Measurements from ENCODE around the gene HCFC1R1. TPM values are rescaled to one million over a fixed set of nuclear protein-coding genes. Genes with fewer than 3 reads are reported as not detected.
"Not testable (repeated sequence)": the region's sequence is repeated elsewhere in the genome, so short reads cannot be mapped to it uniquely, and the experiment has no call there.

Gene HCFC1R1
- polyA plus RNA-seq, 1 experiment = 51.6 TPM

GRCh38 chr16:3070608-3071111, 46.9 kb upstream of the HCFC1R1 start:
- POLR2A ChIA-PET = no interaction called here
- Histone ChIP-seq H3K9me3 (ENCODE audit: control insufficient read depth, insufficient read depth, low read length) (no peaks in the 10 kb centered on the region), H3K27ac (ENCODE audit: low read depth, low read length) (no peak overlapping the region), H3K27me3 (ENCODE audit: control insufficient read depth, insufficient read depth, low read length) (no peaks in the 10 kb centered on the region), H3K4me3 (ENCODE audit: low read depth, low read length) (no peak overlapping the region)
- no peak for TF ChIP-seq CTCF (IDR thresholded peaks at IDR 0.05; ENCODE audit: low read depth, low read length)
- no peak for DNase-seq (ENCODE audit: low read depth, low spot score)
- CTCF ChIA-PET = no interaction called here

GRCh38 chr16:3069146-3069545, 45.4 kb upstream of the HCFC1R1 start:
- DNase-seq (ENCODE audit: low read depth, low spot score); POLR2A ChIA-PET; H3K9me3 ChIP-seq (ENCODE audit: control insufficient read depth, insufficient read depth, low read length); H3K27ac ChIP-seq (ENCODE audit: low read depth, low read length); CTCF ChIA-PET; H3K27me3 ChIP-seq (ENCODE audit: control insufficient read depth, insufficient read depth, low read length); H3K4me3 ChIP-seq (ENCODE audit: low read depth, low read length): not testable (repeated sequence)

- Histone ChIP-seq H3K9me3 (ENCODE audit: control insufficient read depth, insufficient read depth, low read length) (no peaks in the 10 kb centered on the region), H3K27ac (ENCODE audit: low read depth, low read length) (no peak overlapping the region), H3K4me3 (ENCODE audit: low read depth, low read length) (no peak overlapping the region), H3K27me3 (ENCODE audit: control insufficient read depth, insufficient read depth, low read length) (no peaks in the 10 kb centered on the region)
- ChIA-PET CTCF (no interaction called here), POLR2A (interaction anchor here (0.5 kb wide), 1 partner anchor 1390 kb away, joined by 5 read pairs; no protein-coding TSS in a partner anchor)
- no peak for DNase-seq (ENCODE audit: low read depth, low spot score)
- no peak for TF ChIP-seq CTCF (IDR thresholded peaks at IDR 0.05; ENCODE audit: low read depth, low read length)
These were observed 44.7 kb upstream of the HCFC1R1 start for GRCh38 chr16:3068487-3068886.

GRCh38 chr16:3066440-3066748, 42.7 kb upstream of the HCFC1R1 start:
- CTCF ChIA-PET = interaction anchor here (1.1 kb wide), 1 partner anchor 35 kb away, joined by 3 read pairs; no protein-coding TSS in a partner anchor
- H3K9me3 ChIP-seq (ENCODE audit: control insufficient read depth, insufficient read depth, low read length) = no peaks in the 10 kb centered on the region
- no peak overlapping the region for H3K27ac ChIP-seq (ENCODE audit: low read depth, low read length)
- POLR2A ChIA-PET = no interaction called here
- DNase-seq (ENCODE audit: low read depth, low spot score) = no peak
- peak overlapping the region; percentile 51 for H3K4me3 ChIP-seq (ENCODE audit: low read depth, low read length)
- H3K27me3 ChIP-seq (ENCODE audit: control insufficient read depth, insufficient read depth, low read length) = no peaks in the 10 kb centered on the region
- no peak for TF ChIP-seq CTCF (IDR thresholded peaks at IDR 0.05; ENCODE audit: low read depth, low read length)

- DNase-seq (ENCODE audit: low read depth, low spot score) = no peak
- no peaks in the 10 kb centered on the region for H3K27me3 ChIP-seq (ENCODE audit: control insufficient read depth, insufficient read depth, low read length)
- H3K9me3 ChIP-seq (ENCODE audit: control insufficient read depth, insufficient read depth, low read length) = no peaks in the 10 kb centered on the region
- no peak for TF ChIP-seq CTCF (IDR thresholded peaks at IDR 0.05; ENCODE audit: low read depth, low read length)
- CTCF ChIA-PET = interaction anchor here (1.1 kb wide), 1 partner anchor 34 kb away, joined by 3 read pairs; no protein-coding TSS in a partner anchor
- H3K27ac ChIP-seq (ENCODE audit: low read depth, low read length) = no peak overlapping the region
- peak overlapping the region; percentile 51 for H3K4me3 ChIP-seq (ENCODE audit: low read depth, low read length)
- POLR2A ChIA-PET = interaction anchor here (0.9 kb wide), 1 partner anchor 18 kb away, joined by 5 read pairs; no protein-coding TSS in a partner anchor
These were observed 42.1 kb upstream of the HCFC1R1 start for GRCh38 chr16:3065742-3066439.
